Breast epithelium (tissue), 3 donors: ENCODE measurements around the gene CRYM.

Experiments used
- CTCF ChIP-seq, 3 donors: fragments of 450-650 bp; IDR thresholded peaks; one replicate each; pipeline ENCODE4 v1.5.1; 2016 to 2017; ENCODE audit warnings: antibody characterized with exemption in 3 of 3, mild to moderate bottlenecking in 3 of 3, moderate library complexity in 3 of 3
- POLR2A ChIP-seq: fragments of 450-650 bp; IDR thresholded peaks from one replicate; pipeline ENCODE4 v1.6.1; 2016; ENCODE audit warnings: antibody characterized with exemption, mild to moderate bottlenecking, moderate library complexity
- POLR2AphosphoS5 ChIP-seq, 3 donors: sonication (generic); formaldehyde crosslinking; IDR thresholded peaks; one replicate each; pipeline ENCODE4 v1.6.1; 2017; ENCODE audit warnings: antibody characterized with exemption in 3 of 3

- TF ChIP-seq CTCF (IDR thresholded peaks at IDR 0.05) (no peak), POLR2A (no peak), POLR2AphosphoS5 (IDR thresholded peaks at IDR 0.05) (no peak)
These were observed 53.3 kb downstream of the CRYM start for GRCh38 chr16:21224800-21225199.
